BLaER1 treated with 17β-estradiol and CSF1 and Interleukin-3, amounts not matched to agents 10 nM and 100 nM (cell line): ENCODE results near the gene COX7B2.
A peak's percentile ranks its signal among the peaks of the same experiment; 100 is the strongest.

Source experiments
- H3K27ac ChIP-seq, 11 experiments: shearing (Covaris generic); formaldehyde crosslinking; 2 replicates each; pipeline ENCODE4 v1.8.1; 2022
- H3K27me3 ChIP-seq, 11 experiments: shearing (Covaris generic); formaldehyde crosslinking; 2 replicates each; pipeline ENCODE4 v1.8.1; 2022
- H3K36me3 ChIP-seq, 11 experiments: shearing (Covaris generic); formaldehyde crosslinking; 2 replicates each; pipeline ENCODE4 v1.8.1; 2022
- H3K4me1 ChIP-seq, 10 experiments: shearing (Covaris generic); formaldehyde crosslinking; 2 replicates each; pipeline ENCODE4 v1.8.1; 2022
- H3K4me2 ChIP-seq, 11 experiments: shearing (Covaris generic); formaldehyde crosslinking; 2 replicates each; pipeline ENCODE4 v1.8.1; 2022
- H3K4me3 ChIP-seq, 10 experiments: shearing (Covaris generic); formaldehyde crosslinking; 2 replicates each; pipeline ENCODE4 v1.8.1; 2022
- H3K9ac ChIP-seq, 11 experiments: shearing (Covaris generic); formaldehyde crosslinking; 2 replicates each; pipeline ENCODE4 v1.8.1; 2022
- H3K9me3 ChIP-seq, 11 experiments: shearing (Covaris generic); formaldehyde crosslinking; replicated peaks in 1 of 11; 2 replicates each; pipeline ENCODE4 v1.8.1; 2022
- H4K20me1 ChIP-seq, 11 experiments: shearing (Covaris generic); formaldehyde crosslinking; 2 replicates each; pipeline ENCODE4 v1.8.1; 2022
- Cebpa-rat ChIP-seq, 11 experiments: shearing (Covaris generic); IDR thresholded peaks; 2 replicates each; pipeline ENCODE4 v1.8.1; 2022

The COX7B2 gene

DNA sequence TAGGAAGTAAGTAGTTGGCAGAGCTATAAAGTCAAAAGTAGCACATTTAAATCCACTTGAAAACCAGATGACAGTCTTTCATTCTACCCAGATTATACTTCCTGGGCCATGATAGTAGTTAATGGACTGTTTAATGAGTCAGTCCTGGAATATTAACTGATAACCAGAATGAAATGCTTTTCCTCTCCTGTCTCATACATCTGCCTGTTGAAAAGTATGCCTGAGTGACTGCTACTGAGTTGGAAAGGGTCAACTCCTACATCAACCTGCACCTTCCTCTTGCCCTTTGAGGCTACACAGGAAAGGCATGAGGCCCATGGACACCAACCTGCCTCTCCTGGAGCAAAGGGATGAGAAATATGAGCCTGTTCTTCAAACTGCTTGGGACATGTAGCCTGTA is 36.0 kb upstream of the COX7B2 start:
- no peaks in the 10 kb centered on the region for H3K27me3 ChIP-seq
- no peaks in the 10 kb centered on the region for H3K9me3 ChIP-seq
- no peak overlapping the region for H3K4me2 ChIP-seq
- no peaks in the 10 kb centered on the region for H3K36me3 ChIP-seq
- H3K4me3 ChIP-seq = no peak overlapping the region
- no peak overlapping the region for H3K27ac ChIP-seq
- peaks cover 0 to 12% (median 9%) of the 10 kb centered on the region in 10 experiments; a peak in 12 of 20 replicates for H3K4me1 ChIP-seq
- no peak for TF ChIP-seq Cebpa-rat (IDR thresholded peaks at IDR 0.05)
- H4K20me1 ChIP-seq = no peaks in the 10 kb centered on the region
- H3K9ac ChIP-seq = no peak overlapping the region

- H3K4me2 ChIP-seq = no peak overlapping the region
- no peaks in the 10 kb centered on the region for H3K9me3 ChIP-seq
- peaks cover 0 to 12% (median 9%) of the 10 kb centered on the region in 10 experiments; a peak in 12 of 20 replicates for H3K4me1 ChIP-seq
- H3K27ac ChIP-seq = no peak overlapping the region
- TF ChIP-seq Cebpa-rat (IDR thresholded peaks at IDR 0.05) = no peak
- H3K4me3 ChIP-seq = no peak overlapping the region
- no peaks in the 10 kb centered on the region for H3K36me3 ChIP-seq
- H3K9ac ChIP-seq = no peak overlapping the region
- H3K27me3 ChIP-seq = no peaks in the 10 kb centered on the region
- H4K20me1 ChIP-seq = no peaks in the 10 kb centered on the region
Measured at GRCh38 chr4:46944345-46944744, 35.3 kb upstream of the COX7B2 start.

GRCh38 chr4:46937493-46937892 is 28.4 kb upstream of the COX7B2 start:
- H3K27me3 ChIP-seq = no peaks in the 10 kb centered on the region
- H3K27ac ChIP-seq = no peak overlapping the region
- H3K4me2 ChIP-seq = no peak overlapping the region
- H3K4me3 ChIP-seq = no peak overlapping the region
- H3K9me3 ChIP-seq = no peaks in the 10 kb centered on the region
- TF ChIP-seq Cebpa-rat (IDR thresholded peaks at IDR 0.05) = no peak
- no peaks in the 10 kb centered on the region for H4K20me1 ChIP-seq
- H3K4me1 ChIP-seq = no peaks in the 10 kb centered on the region
- H3K36me3 ChIP-seq = no peaks in the 10 kb centered on the region
- no peak overlapping the region for H3K9ac ChIP-seq

DNA sequence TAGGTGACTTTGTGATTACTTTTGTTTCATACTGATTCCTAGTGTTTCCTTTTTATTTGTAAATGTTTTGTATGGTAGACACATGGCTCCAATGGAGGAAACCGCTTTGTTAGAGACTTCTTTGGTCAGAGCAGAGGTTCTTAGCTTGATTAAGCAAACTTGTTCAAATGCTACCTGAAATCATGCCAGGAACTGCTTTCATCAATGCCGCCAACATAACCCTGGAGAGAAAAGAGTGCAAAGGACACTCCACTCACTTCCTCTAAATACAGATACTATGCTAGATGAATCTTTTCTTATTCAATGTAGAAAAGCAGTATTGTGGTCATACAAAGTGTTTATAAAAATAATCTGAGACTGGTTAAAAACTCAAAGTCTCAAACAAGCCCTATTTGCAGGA is 25.7 kb upstream of the COX7B2 start:
- no peaks in the 10 kb centered on the region for H3K4me1 ChIP-seq
- no peak overlapping the region for H3K4me2 ChIP-seq
- H3K9ac ChIP-seq = no peak overlapping the region
- H3K27me3 ChIP-seq = no peaks in the 10 kb centered on the region
- no peak for TF ChIP-seq Cebpa-rat (IDR thresholded peaks at IDR 0.05)
- no peak overlapping the region for H3K27ac ChIP-seq
- H3K4me3 ChIP-seq = no peak overlapping the region
- H4K20me1 ChIP-seq = no peaks in the 10 kb centered on the region
- H3K36me3 ChIP-seq = no peaks in the 10 kb centered on the region
- H3K9me3 ChIP-seq = no peaks in the 10 kb centered on the region

DNA sequence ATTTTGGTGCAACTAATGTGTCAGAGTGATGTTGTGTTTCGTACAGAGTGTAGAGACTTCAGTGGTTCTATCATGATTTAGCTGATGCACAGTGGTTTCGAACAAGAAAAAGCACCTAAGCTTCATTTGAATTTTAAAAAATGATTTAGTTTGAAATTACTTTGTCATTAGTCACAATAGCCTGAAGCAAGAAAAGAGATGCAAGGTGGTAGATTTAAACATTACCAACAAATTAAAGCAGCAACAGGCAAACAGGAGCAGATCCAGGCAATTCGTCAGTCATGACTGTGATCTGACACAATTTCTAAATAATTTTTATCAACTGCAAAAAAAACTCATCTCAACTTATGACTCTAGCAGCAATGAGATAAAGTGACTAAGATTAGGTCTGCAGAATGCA is 24.6 kb upstream of the COX7B2 start:
- Histone ChIP-seq H3K27ac (no peak overlapping the region), H3K9ac (no peak overlapping the region), H3K4me1 (no peaks in the 10 kb centered on the region), H3K36me3 (no peaks in the 10 kb centered on the region), H3K27me3 (no peaks in the 10 kb centered on the region), H4K20me1 (no peaks in the 10 kb centered on the region), H3K4me2 (no peak overlapping the region), H3K9me3 (no peaks in the 10 kb centered on the region), H3K4me3 (no peak overlapping the region)
- TF ChIP-seq Cebpa-rat (IDR thresholded peaks at IDR 0.05) = no peak

DNA sequence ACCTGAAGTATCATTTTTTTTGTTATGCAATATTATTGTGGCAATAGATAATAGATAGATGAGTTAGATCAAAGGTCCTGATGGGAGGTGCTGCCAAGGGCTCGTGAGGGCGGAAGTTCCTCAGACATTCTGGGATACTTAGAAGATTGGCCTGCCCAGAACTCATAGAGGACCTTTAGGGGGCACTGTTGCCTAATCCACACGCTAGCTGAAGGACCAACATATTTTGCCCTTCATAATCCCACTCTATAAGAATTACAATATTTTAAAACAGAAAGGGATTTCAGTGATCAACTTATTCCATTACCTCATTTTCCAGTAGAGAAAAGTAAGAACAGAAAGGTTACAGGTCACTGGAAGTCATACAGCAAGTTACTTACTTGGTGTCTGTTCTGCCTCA is 22.9 kb upstream of the COX7B2 start:
- Histone ChIP-seq H3K27me3 (no peaks in the 10 kb centered on the region), H4K20me1 (no peaks in the 10 kb centered on the region), H3K9me3 (no peaks in the 10 kb centered on the region), H3K36me3 (no peaks in the 10 kb centered on the region), H3K4me3 (no peak overlapping the region), H3K4me1 (no peaks in the 10 kb centered on the region), H3K4me2 (no peak overlapping the region), H3K27ac (no peak overlapping the region), H3K9ac (no peak overlapping the region)
- TF ChIP-seq Cebpa-rat (IDR thresholded peaks at IDR 0.05) = no peak

GRCh38 chr4:46930891-46931290 is 21.8 kb upstream of the COX7B2 start:
- no peaks in the 10 kb centered on the region for H3K36me3 ChIP-seq
- no peak overlapping the region for H3K4me2 ChIP-seq
- TF ChIP-seq Cebpa-rat (IDR thresholded peaks at IDR 0.05) = no peak
- no peaks in the 10 kb centered on the region for H3K9me3 ChIP-seq
- no peaks in the 10 kb centered on the region for H3K27me3 ChIP-seq
- H3K27ac ChIP-seq = no peak overlapping the region
- H3K9ac ChIP-seq = no peak overlapping the region
- no peaks in the 10 kb centered on the region for H4K20me1 ChIP-seq
- no peak overlapping the region for H3K4me3 ChIP-seq
- no peaks in the 10 kb centered on the region for H3K4me1 ChIP-seq

DNA sequence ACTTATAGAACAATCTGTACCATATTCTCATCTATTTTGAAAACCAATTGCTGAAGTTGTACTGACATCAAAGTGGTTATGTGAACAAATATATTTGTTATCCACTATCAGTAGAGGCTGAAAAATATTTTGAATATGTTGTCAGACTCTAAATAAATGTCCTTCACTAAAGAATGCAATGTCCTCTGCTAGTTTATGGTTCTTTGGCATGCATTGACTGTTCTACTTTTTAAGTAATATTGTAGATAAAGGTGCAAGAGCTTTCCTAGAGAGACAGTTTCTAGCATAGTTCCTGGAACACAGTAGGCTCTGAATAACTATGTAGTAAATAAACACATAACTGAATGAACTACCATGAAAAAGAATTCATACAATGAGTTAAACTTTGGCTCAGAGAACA is 18.2 kb upstream of the COX7B2 start:
- TF ChIP-seq Cebpa-rat (IDR thresholded peaks at IDR 0.05) = no peak
- H3K4me3 ChIP-seq = no peak overlapping the region
- H4K20me1 ChIP-seq = no peaks in the 10 kb centered on the region
- H3K9me3 ChIP-seq = no peaks in the 10 kb centered on the region
- no peak overlapping the region for H3K27ac ChIP-seq
- H3K27me3 ChIP-seq = no peaks in the 10 kb centered on the region
- no peak overlapping the region for H3K4me2 ChIP-seq
- no peaks in the 10 kb centered on the region for H3K36me3 ChIP-seq
- H3K9ac ChIP-seq = no peak overlapping the region
- peaks cover 0 to 8% (median 2%) of the 10 kb centered on the region in 10 experiments; a peak in 11 of 20 replicates for H3K4me1 ChIP-seq

GRCh38 chr4:46924789-46925529 is 15.9 kb upstream of the COX7B2 start:
- H3K27ac ChIP-seq = no peak overlapping the region
- no peak overlapping the region for H3K4me2 ChIP-seq
- no peaks in the 10 kb centered on the region for H4K20me1 ChIP-seq
- no peak overlapping the region for H3K9ac ChIP-seq
- no peaks in the 10 kb centered on the region for H3K27me3 ChIP-seq
- peaks cover 0 to 12% (median 6%) of the 10 kb centered on the region in 10 experiments; a peak in 11 of 20 replicates for H3K4me1 ChIP-seq
- H3K9me3 ChIP-seq = no peaks in the 10 kb centered on the region
- H3K36me3 ChIP-seq = no peaks in the 10 kb centered on the region
- H3K4me3 ChIP-seq = no peak overlapping the region
- TF ChIP-seq Cebpa-rat (IDR thresholded peaks at IDR 0.05) = no peak

- H4K20me1 ChIP-seq = no peaks in the 10 kb centered on the region
- H3K4me3 ChIP-seq = no peak overlapping the region
- no peak for TF ChIP-seq Cebpa-rat (IDR thresholded peaks at IDR 0.05)
- no peaks in the 10 kb centered on the region for H3K9me3 ChIP-seq
- H3K4me2 ChIP-seq = peak overlapping the region in 8 of 11 experiments; percentile 5 to 49 (median 43); a peak in 12 of 22 replicates
- H3K4me1 ChIP-seq = peaks cover 0 to 12% (median 6%) of the 10 kb centered on the region in 10 experiments; a peak in 11 of 20 replicates
- no peaks in the 10 kb centered on the region for H3K27me3 ChIP-seq
- no peak overlapping the region for H3K27ac ChIP-seq
- H3K9ac ChIP-seq = no peak overlapping the region
- no peaks in the 10 kb centered on the region for H3K36me3 ChIP-seq
Measured at GRCh38 chr4:46922205-46922604, 13.2 kb upstream of the COX7B2 start.
